Vagina (tissue), 2 donors: Measurements from ENCODE around the gene CENATAC. TPM values are rescaled to one million over a fixed set of nuclear protein-coding genes. Genes with fewer than 3 reads are reported as not detected.

Experiments
- DNase-seq, 2 donors: peaks; one replicate each; pipeline ENCODE4 v3.0.0-alpha.2; 2017; ENCODE audit errors: extremely low spot score in 2 of 2
- H3K27ac ChIP-seq: fragments of 200-600 bp; sonication (generic); one replicate; pipeline ENCODE4 v1.5.1; 2019
- H3K27me3 ChIP-seq: fragments of 200-600 bp; sonication (generic); one replicate; pipeline ENCODE4 v1.5.1; 2019
- H3K36me3 ChIP-seq, 2 donors: fragments of 200-600 bp; sonication (generic); one replicate each; pipeline ENCODE4 v1.5.1; 2017 to 2019
- H3K4me1 ChIP-seq: fragments of 200-600 bp; sonication (generic); one replicate; pipeline ENCODE4 v1.5.1; 2019
- H3K4me3 ChIP-seq, 2 donors: fragments of 200-600 bp; sonication (generic); 1 replicate in 1 of 2; 2 replicates in 1 of 2; pipeline ENCODE4 v1.5.1; 2016 to 2019
- H3K9me3 ChIP-seq: fragments of 200-600 bp; sonication (generic); one replicate; pipeline ENCODE4 v1.5.1; 2019
- CTCF ChIP-seq, 3 experiments: fragments of 450-650 bp in 2 of 3; fragments of 200-600 bp in 1 of 3; sonication (generic) in 1 of 3; IDR thresholded peaks; one replicate each; pipeline ENCODE4 v1.5.1; 2017 to 2019; ENCODE audit warnings: antibody characterized with exemption in 3 of 3, mild to moderate bottlenecking in 2 of 3, moderate library complexity in 2 of 3
- POLR2A ChIP-seq, 2 donors: fragments of 450-650 bp; IDR thresholded peaks; one replicate each; pipeline ENCODE4 v1.6.1; 2017; ENCODE audit warnings: antibody characterized with exemption in 2 of 2, mild to moderate bottlenecking in 2 of 2, moderate library complexity in 2 of 2
- POLR2AphosphoS5 ChIP-seq, 2 donors: sonication (generic); formaldehyde crosslinking; IDR thresholded peaks; one replicate each; pipeline ENCODE4 v1.9.0; 2017; ENCODE audit warnings: antibody characterized with exemption in 2 of 2, mild to moderate bottlenecking in 2 of 2, low read depth in 1 of 2; ENCODE audit not compliant: insufficient read depth in 1 of 2
- intact Hi-C: fragments of 100-400 bp; cut with DNase I; formaldehyde crosslinking; loops from one replicate; pipeline ENCODE4 v1.15.1; 2023
- microRNA-seq: library from miRNA; unstranded; fragments of <30 nt; microRNA quantifications from one replicate; pipeline ENCODE4, GENCODE V29; 2017; ENCODE audit warnings: borderline number of aligned reads, borderline replicate concordance
- small RNA-seq: library from RNA; depleted of rRNA; stranded (forward); fragments of <200 nt; gene quantifications from one replicate; pipeline ENCODE3, GENCODE V24; 2016
- total RNA-seq: library from RNA; depleted of rRNA; stranded (reverse); fragments of >200 nt; gene quantifications from one replicate; pipeline ENCODE4 v1.2.3, GENCODE V29; 2016

The CENATAC gene
- total RNA-seq, 1 donor from 2014 or later, result 49.8 TPM

GRCh38 chr11:119065369-119065768, 67.4 kb downstream of the CENATAC start:
- TF ChIP-seq POLR2AphosphoS5 (IDR thresholded peaks at IDR 0.05; ENCODE audit: insufficient read depth in 1 of 2, low read depth in 1 of 2) (no peak), POLR2A (IDR thresholded peaks at IDR 0.05) (no peak), CTCF (IDR thresholded peaks at IDR 0.05) (no peak)
- Histone ChIP-seq H3K9me3 (no peaks in the 10 kb centered on the region), H3K36me3 (peaks cover 0 to 5% of the 10 kb centered on the region in 2 donors), H3K4me1 (peaks cover 38% of the 10 kb centered on the region), H3K27ac (no peak overlapping the region), H3K4me3 (no peak overlapping the region), H3K27me3 (no peaks in the 10 kb centered on the region)
- no peak for DNase-seq
- intact Hi-C loops, result no loop called here

Small RNAs within 50 kb of the gene (microRNA-seq; reads per million reads assigned to microRNA genes)
- not detected for gene MIR3656

Small RNAs within 50 kb of the gene (small RNA-seq; reads per million reads assigned to genes)
- gene AP003392.2 (not detected), gene RF00017 (not detected), gene RF00019 (not detected)

Other genes with a start within 250 kb of the CENATAC start
- gene DDX6, start 207.0 kb upstream of the CENATAC start, total RNA-seq, result 81.5 TPM
- not detected for gene CXCR5, start 114.2 kb upstream of the CENATAC start, total RNA-seq
- gene BCL9L, start 72.2 kb upstream of the CENATAC start, total RNA-seq, result 30.0 TPM
- not detected for gene UPK2, start 41.8 kb upstream of the CENATAC start, total RNA-seq
- not detected for gene FOXR1, start 26.4 kb upstream of the CENATAC start, total RNA-seq
- 1,843 TPM for gene RPS25, start 20.2 kb downstream of the CENATAC start, total RNA-seq
- 40.0 TPM for gene TRAPPC4, start 20.6 kb downstream of the CENATAC start, total RNA-seq
- gene SLC37A4, start 32.7 kb downstream of the CENATAC start, total RNA-seq, result 16.0 TPM
- 49.6 TPM for gene HYOU1, start 59.1 kb downstream of the CENATAC start, total RNA-seq
- gene VPS11, start 69.7 kb downstream of the CENATAC start, total RNA-seq, result 56.0 TPM
- 13.5 TPM for gene HMBS, start 86.7 kb downstream of the CENATAC start, total RNA-seq
- 18.2 TPM for gene DPAGT1, start 103.7 kb downstream of the CENATAC start, total RNA-seq
- gene C2CD2L, start 109.2 kb downstream of the CENATAC start, total RNA-seq, result 7.1 TPM
- gene HINFP, start 123.4 kb downstream of the CENATAC start, total RNA-seq, result 22.1 TPM
- gene ABCG4, start 150.9 kb downstream of the CENATAC start, total RNA-seq, result 3.2 TPM
- gene NLRX1, start 170.6 kb downstream of the CENATAC start, total RNA-seq, result 15.5 TPM
- gene NHERF4, start 187.3 kb downstream of the CENATAC start, total RNA-seq, result 0.25 TPM
- gene CBL, start 208.2 kb downstream of the CENATAC start, total RNA-seq, result 15.5 TPM